Hematopoietic multipotent progenitor cell treated with erythropoietin and hydrocortisone succinate and interleukin-3 and kit ligand, for 4 days (in vitro differentiated cells): ENCODE data around the gene MARCHF2.

Experiments used
- DNase-seq: peaks from one replicate; pipeline ENCODE4 v3.0.0-alpha.2; 2015

Gene MARCHF2

GRCh38 chr19:8482696-8483095 lies 69.6 kb downstream of the MARCHF2 start:
- DNase-seq, result no peak

- no peak for DNase-seq
Observed at GRCh38 chr19:8483165-8483564, 70.1 kb downstream of the MARCHF2 start.

- peak; percentile 73 for DNase-seq
Observed at GRCh38 chr19:8484331-8484894, 71.3 kb downstream of the MARCHF2 start.

- no peak for DNase-seq
Observed at GRCh38 chr19:8485561-8486371, 72.7 kb downstream of the MARCHF2 start.

- no peak for DNase-seq
Observed at GRCh38 chr19:8486661-8487136, 73.6 kb downstream of the MARCHF2 start.

- DNase-seq, result peak; percentile 93
Observed at GRCh38 chr19:8487137-8487851, 74.2 kb downstream of the MARCHF2 start.

- DNase-seq, result no peak
Observed at GRCh38 chr19:8488365-8488764, 75.3 kb downstream of the MARCHF2 start.
